GM21786 (cell line): ENCODE results near the gene KLK2.

ENCODE experiments used
- ATAC-seq: cut with Tn5 transposase; IDR thresholded peaks from one replicate; pipeline ENCODE4 v1.9.1; 2021; ENCODE audit not compliant: unreplicated experiment

The KLK2 gene

DNA sequence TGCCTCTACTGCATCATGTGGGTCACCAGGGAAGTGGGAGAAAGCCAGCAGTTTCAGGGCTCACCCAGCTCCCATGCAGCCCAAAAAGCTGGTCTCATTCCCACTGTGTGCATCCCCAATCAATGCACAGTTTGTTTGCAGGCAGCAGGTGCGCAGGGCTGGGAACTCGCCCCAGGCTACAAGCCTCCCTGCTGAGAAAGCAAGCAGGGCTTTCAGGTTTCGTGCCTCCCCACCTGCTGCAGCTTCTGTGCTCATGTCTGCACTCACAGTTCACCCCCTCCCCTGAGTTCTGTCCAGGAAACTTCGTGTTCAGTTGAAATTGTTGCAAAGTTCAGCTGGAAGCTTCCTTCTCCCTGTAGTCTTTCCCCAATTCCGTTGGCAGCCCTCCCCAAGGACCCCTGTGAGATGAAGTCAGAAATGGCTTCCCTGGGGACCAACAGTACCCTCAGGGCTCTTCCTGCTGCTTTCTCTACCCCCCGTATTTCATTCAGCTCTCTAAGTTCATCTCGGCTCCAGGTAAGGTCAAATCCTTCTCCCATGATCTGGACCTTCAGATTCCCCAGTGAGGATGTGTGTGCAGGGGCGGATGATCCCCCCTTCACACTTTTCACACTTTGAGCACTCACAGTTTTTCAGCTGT lies 28.8 kb upstream of the KLK2 start:
- ATAC-seq = no peak

DNA sequence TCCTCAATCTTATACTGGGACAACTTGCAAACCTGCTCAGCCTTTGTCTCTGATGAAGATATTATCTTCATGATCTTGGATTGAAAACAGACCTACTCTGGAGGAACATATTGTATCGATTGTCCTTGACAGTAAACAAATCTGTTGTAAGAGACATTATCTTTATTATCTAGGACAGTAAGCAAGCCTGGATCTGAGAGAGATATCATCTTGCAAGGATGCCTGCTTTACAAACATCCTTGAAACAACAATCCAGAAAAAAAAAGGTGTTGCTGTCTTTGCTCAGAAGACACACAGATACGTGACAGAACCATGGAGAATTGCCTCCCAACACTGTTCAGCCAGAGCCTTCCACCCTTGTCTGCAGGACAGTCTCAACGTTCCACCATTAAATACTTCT lies 22.5 kb upstream of the KLK2 start:
- no peak for ATAC-seq

DNA sequence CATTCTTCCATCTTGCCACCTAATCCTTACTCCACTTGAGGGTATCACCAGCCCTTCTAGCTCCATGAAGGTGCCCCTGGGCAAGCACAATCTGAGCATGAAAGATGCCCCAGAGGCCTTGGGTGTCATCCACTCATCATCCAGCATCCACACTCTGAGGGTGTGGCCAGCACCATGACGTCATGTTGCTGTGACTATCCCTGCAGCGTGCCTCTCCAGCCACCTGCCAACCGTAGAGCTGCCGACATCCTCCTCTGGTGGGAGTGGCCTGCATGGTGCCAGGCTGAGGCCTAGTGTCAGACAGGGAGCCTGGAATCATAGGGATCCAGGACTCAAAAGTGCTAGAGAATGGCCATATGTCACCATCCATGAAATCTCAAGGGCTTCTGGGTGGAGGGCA lies 21.6 kb upstream of the KLK2 start:
- no peak for ATAC-seq

DNA sequence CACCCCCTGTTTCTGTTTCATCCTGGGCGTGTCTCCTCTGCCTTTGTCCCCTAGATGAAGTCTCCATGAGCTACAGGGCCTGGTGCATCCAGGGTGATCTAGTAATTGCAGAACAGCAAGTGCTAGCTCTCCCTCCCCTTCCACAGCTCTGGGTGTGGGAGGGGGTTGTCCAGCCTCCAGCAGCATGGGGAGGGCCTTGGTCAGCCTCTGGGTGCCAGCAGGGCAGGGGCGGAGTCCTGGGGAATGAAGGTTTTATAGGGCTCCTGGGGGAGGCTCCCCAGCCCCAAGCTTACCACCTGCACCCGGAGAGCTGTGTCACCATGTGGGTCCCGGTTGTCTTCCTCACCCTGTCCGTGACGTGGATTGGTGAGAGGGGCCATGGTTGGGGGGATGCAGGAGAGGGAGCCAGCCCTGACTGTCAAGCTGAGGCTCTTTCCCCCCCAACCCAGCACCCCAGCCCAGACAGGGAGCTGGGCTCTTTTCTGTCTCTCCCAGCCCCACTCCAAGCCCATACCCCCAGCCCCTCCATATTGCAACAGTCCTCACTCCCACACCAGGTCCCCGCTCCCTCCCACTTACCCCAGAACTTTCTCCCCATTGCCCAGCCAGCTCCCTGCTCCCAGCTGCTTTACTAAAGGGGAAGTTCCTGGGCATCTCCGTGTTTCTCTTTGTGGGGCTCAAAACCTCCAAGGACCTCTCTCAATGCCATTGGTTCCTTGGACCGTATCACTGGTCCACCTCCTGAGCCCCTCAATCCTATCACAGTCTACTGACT lies 18.4 kb upstream of the KLK2 start, which contains the start of gene KLK3:
TSS of gene KLK3 (plus strand) at position 280 of the 775 bp plus-strand sequence. CDS start at position 321, 41 bp downstream.
- no peak for ATAC-seq

DNA sequence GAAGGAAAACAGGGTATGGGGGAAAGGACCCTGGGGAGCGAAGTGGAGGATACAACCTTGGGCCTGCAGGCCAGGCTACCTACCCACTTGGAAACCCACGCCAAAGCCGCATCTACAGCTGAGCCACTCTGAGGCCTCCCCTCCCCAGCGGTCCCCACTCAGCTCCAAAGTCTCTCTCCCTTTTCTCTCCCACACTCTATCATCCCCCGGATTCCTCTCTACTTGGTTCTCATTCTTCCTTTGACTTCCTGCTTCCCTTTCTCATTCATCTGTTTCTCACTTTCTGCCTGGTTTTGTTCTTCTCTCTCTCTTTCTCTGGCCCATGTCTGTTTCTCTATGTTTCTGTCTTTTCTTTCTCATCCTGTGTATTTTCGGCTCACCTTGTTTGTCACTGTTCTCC lies 15.9 kb upstream of the KLK2 start:
- no peak for ATAC-seq

DNA sequence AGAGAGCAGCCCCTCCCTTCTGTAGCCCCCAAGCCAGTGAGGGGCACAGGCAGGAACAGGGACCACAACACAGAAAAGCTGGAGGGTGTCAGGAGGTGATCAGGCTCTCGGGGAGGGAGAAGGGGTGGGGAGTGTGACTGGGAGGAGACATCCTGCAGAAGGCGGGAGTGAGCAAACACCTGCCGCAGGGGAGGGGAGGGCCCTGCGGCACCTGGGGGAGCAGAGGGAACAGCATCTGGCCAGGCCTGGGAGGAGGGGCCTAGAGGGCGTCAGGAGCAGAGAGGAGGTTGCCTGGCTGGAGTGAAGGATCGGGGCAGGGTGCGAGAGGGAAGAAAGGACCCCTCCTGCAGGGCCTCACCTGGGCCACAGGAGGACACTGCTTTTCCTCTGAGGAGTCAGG lies 14.4 kb upstream of the KLK2 start:
- no peak for ATAC-seq

DNA sequence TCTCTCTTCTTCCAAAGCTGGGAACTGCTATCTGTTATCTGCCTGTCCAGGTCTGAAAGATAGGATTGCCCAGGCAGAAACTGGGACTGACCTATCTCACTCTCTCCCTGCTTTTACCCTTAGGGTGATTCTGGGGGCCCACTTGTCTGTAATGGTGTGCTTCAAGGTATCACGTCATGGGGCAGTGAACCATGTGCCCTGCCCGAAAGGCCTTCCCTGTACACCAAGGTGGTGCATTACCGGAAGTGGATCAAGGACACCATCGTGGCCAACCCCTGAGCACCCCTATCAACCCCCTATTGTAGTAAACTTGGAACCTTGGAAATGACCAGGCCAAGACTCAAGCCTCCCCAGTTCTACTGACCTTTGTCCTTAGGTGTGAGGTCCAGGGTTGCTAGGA lies 13.4 kb upstream of the KLK2 start:
- no peak for ATAC-seq

DNA sequence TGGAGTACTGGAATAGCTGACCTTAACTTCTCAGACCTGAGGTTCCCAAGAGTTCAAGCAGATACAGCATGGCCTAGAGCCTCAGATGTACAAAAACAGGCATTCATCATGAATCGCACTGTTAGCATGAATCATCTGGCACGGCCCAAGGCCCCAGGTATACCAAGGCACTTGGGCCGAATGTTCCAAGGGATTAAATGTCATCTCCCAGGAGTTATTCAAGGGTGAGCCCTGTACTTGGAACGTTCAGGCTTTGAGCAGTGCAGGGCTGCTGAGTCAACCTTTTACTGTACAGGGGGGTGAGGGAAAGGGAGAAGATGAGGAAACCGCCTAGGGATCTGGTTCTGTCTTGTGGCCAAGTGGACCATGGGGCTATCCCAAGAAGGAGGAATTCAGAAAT lies 12.2 kb upstream of the KLK2 start:
- no peak for ATAC-seq

DNA sequence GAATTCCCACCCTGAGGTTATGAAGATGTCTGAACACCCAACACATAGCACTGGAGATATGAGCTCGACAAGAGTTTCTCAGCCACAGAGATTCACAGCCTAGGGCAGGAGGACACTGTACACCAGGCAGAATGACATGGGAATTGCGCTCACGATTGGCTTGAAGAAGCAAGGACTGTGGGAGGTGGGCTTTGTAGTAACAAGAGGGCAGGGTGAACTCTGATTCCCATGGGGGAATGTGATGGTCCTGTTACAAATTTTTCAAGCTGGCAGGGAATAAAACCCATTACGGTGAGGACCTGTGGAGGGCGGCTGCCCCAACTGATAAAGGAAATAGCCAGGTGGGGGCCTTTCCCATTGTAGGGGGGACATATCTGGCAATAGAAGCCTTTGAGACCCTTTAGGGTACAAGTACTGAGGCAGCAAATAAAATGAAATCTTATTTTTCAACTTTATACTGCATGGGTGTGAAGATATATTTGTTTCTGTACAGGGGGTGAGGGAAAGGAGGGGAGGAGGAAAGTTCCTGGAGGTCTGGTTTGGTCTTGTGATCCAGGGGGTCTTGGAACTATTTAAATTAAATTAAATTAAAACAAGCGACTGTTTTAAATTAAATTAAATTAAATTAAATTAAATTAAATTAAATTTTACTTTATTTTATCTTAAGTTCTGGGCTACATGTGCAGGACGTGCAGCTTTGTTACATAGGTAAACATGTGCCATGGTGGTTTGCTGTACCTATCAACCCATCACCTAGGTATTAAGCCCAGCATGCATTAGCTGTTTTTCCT lies 11.5 kb upstream of the KLK2 start:
- ATAC-seq = no peak

DNA sequence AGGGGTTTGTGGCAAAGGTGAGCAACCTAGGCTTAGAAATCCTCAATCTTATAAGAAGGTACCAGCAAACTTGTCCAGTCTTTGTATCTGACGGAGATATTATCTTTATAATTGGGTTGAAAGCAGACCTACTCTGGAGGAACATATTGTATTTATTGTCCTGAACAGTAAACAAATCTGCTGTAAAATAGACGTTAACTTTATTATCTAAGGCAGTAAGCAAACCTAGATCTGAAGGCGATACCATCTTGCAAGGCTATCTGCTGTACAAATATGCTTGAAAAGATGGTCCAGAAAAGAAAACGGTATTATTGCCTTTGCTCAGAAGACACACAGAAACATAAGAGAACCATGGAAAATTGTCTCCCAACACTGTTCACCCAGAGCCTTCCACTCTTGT lies 3.8 kb upstream of the KLK2 start:
- no peak for ATAC-seq

DNA sequence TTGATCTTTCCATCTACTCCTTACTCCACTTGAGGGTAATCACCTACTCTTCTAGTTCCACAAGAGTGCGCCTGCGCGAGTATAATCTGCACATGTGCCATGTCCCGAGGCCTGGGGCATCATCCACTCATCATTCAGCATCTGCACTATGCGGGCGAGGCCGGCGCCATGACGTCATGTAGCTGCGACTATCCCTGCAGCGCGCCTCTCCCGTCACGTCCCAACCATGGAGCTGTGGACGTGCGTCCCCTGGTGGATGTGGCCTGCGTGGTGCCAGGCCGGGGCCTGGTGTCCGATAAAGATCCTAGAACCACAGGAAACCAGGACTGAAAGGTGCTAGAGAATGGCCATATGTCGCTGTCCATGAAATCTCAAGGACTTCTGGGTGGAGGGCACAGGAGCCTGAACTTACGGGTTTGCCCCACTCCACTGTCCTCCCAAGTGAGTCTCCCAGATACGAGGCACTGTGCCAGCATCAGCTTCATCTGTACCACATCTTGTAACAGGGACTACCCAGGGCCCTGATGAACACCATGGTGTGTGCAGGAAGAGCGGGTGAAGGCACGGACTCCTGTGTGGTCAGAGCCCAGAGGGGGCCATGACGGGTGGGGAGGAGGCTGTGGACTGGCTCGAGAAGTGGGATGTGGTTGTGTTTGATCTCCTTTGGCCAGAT lies 2.7 kb upstream of the KLK2 start:
- ATAC-seq = no peak

DNA sequence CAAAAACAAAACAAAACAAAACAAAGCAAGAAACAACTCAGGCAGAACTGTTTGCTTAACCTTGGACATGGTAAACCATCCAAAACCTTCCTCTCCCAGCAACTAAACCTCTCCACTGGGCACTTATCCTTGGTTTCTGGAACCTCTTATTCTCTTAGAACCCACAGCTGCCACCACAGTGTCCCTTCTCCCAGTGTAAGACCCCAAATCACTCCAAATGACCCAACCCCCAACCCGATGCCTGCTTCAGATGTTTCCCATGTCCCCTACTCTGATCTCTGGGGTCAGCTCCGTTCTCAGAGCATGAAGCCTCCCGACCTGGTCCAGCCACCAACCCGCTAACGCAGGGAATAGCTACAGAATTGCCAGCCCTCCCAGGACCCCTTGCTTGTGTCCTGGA lies 972 bp downstream of the KLK2 start:
- no peak for ATAC-seq

DNA sequence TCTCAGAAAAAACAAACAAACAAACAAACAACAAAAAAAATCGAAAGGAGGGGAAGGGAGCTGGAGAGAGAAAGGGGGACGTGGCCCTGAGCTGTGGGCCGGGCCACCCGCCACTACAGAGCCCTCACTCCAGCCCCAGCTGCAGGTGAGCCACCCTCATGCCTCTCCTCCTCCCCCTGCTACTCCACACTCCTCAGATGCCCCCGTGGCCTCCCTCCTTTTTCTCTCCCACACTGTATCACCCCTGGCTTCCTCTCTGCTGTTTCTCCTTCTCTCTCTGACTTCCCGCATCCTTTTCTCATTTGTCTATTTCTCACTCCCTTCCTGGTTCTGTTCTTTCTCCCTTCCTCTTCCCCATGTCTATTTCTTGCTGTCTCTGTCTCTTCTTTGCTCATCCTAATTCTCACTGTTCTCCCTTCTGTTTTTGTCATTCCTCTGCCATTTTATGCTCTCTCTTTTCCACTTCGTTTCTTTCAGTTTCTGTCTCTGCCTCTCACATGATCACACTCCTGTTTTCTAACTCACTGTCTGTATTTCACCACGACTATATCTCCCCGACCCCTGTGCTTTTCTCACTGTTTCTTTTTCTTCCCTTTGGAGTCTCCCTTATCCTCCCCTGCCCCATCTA lies 2.7 kb downstream of the KLK2 start:
- ATAC-seq = no peak

DNA sequence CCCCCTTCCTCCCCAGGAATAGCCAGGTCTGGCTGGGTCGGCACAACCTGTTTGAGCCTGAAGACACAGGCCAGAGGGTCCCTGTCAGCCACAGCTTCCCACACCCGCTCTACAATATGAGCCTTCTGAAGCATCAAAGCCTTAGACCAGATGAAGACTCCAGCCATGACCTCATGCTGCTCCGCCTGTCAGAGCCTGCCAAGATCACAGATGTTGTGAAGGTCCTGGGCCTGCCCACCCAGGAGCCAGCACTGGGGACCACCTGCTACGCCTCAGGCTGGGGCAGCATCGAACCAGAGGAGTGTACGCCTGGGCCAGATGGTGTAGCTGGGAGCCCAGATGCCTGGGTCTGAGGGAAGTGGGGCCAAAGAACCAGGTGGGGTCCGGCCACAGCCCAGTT lies 3.2 kb downstream of the KLK2 start:
- ATAC-seq = no peak

DNA sequence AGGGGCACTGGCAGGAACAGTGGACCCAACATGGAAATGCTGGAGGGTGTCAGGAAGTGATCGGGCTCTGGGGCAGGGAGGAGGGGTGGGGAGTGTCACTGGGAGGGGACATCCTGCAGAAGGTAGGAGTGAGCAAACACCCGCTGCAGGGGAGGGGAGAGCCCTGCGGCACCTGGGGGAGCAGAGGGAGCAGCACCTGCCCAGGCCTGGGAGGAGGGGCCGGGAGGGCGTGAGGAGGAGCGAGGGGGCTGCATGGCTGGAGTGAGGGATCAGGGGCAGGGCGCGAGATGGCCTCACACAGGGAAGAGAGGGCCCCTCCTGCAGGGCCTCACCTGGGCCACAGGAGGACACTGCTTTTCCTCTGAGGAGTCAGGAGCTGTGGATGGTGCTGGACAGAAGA lies 4.1 kb downstream of the KLK2 start:
- no peak for ATAC-seq

DNA sequence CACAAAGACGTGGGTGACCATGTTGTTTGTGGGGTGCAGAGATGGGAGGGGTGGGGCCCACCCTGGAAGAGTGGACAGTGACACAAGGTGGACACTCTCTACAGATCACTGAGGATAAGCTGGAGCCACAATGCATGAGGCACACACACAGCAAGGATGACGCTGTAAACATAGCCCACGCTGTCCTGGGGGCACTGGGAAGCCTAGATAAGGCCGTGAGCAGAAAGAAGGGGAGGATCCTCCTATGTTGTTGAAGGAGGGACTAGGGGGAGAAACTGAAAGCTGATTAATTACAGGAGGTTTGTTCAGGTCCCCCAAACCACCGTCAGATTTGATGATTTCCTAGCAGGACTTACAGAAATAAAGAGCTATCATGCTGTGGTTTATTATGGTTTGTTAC lies 5.6 kb downstream of the KLK2 start:
- no peak for ATAC-seq

DNA sequence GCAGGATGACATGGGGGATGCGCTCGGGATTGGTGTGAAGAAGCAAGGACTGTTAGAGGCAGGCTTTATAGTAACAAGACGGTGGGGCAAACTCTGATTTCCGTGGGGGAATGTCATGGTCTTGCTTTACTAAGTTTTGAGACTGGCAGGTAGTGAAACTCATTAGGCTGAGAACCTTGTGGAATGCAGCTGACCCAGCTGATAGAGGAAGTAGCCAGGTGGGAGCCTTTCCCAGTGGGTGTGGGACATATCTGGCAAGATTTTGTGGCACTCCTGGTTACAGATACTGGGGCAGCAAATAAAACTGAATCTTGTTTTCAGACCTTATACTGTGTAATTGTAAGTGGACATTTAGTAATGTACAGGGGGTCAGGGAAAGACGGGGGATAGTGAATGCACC lies 7.0 kb downstream of the KLK2 start:
- no peak for ATAC-seq

DNA sequence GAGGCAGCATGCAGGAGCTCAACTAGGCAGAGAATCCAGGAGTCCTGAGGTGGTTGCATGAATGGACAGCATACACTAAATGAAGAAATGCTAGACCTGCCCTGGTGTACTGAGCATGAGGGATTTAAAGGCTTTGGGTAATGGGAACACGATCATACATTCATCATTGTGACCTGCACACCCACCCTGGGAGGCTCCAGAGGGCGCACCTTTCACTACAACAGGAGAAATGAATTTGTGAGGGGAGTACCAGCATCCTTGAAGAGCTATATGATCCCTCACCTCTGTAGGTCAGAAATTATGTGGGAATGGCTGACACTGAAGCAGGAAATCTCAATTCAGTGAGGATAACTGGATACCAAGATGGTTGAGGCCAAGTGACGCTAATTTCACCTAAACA lies 8.9 kb downstream of the KLK2 start:
- no peak for ATAC-seq

DNA sequence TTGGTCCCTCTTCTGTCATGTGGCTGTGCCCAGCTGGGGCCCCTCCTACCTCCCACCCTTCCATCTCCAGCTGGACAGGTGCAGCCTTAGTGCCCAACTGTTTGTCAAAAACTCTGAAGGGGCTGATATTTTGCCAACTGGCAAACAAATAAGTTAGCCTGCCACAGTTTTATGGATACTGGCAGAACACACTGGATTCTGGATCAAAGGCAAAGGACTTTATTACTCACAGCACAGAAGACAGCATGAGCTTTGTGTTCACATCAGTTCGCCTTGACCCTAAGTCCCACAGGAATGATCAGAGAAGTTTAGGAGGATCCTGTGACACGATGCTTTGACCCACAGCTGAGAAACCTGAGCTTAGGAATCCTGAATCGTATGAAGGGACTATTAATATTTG lies 16.4 kb downstream of the KLK2 start:
- no peak for ATAC-seq

DNA sequence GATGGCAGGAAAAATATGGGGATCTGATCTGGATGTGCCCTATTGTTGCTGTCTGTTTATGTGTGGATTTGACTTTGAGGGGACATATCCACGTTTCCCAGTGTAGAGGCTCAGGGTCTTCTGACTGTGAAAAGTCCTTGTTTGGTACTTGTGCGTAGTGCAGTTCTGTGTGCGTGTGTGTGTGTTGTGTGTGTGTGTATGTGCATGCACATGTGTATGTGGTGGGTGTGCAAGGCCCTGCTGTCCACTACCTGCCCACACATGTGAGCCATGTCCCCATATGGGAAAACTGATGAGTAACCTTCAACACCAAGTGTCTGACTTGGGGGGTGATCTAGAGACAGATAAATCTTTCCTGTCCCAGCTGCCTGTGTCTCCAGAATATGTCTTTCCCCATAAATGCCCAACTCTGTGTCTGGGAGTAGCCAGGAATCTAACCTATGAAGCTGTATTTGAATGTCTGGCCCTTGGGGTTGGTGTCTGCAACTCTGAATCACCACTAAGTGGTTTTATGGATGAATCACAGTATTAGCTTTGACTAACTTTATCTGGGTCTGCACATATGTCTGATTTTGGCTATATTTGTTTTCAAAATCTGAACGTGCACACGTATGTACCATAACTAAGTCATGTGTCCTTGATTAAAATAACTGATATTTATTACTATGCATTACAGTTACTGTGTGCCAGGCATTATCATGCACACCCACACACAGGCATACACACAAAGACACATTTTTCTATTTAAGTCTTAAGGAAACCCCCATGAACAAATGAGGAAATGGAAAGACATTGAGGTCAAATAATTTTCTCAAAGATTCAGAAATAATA lies 17.4 kb downstream of the KLK2 start:
- ATAC-seq = no peak
